HG03139 (cell line): ENCODE measurements around the gene LRP1B.
"Not testable (repeated sequence)": the region's sequence is repeated elsewhere in the genome, so short reads cannot be mapped to it uniquely, and the experiment has no call there.

Source experiments
- ATAC-seq: cut with Tn5 transposase; IDR thresholded peaks from one replicate; pipeline ENCODE4 v1.9.1; 2021; ENCODE audit not compliant: unreplicated experiment

Gene LRP1B

GRCh38 chr2:140509765-140510164 lies 1621.1 kb downstream of the LRP1B start:
- no peak for ATAC-seq

- ATAC-seq: no peak
These were observed 1622.1 kb downstream of the LRP1B start for GRCh38 chr2:140508756-140509155.

GRCh38 chr2:140506606-140507005 lies 1624.2 kb downstream of the LRP1B start:
- ATAC-seq: no peak

- ATAC-seq: no peak
These were observed 1626.2 kb downstream of the LRP1B start for GRCh38 chr2:140504601-140505000.

- ATAC-seq: no peak
These were observed 1627.7 kb downstream of the LRP1B start for GRCh38 chr2:140502951-140503630.

GRCh38 chr2:140498360-140498759 lies 1632.5 kb downstream of the LRP1B start:
- ATAC-seq: no peak

- ATAC-seq: no peak
These were observed 1634.1 kb downstream of the LRP1B start for GRCh38 chr2:140496714-140497113.

- no peak for ATAC-seq
These were observed 1638.9 kb downstream of the LRP1B start for GRCh38 chr2:140491876-140492275.

- ATAC-seq: no peak
These were observed 1641.6 kb downstream of the LRP1B start for GRCh38 chr2:140489193-140489592.

GRCh38 chr2:140481136-140481535 lies 1649.7 kb downstream of the LRP1B start:
- ATAC-seq: no peak

GRCh38 chr2:140473851-140474250 lies 1657.0 kb downstream of the LRP1B start:
- no peak for ATAC-seq

- ATAC-seq: no peak
These were observed 1658.1 kb downstream of the LRP1B start for GRCh38 chr2:140472676-140473075.

- ATAC-seq: no peak
These were observed 1665.5 kb downstream of the LRP1B start for GRCh38 chr2:140465301-140465700.

GRCh38 chr2:140462990-140463389 lies 1667.8 kb downstream of the LRP1B start:
- no peak for ATAC-seq

GRCh38 chr2:140457483-140457882 lies 1673.3 kb downstream of the LRP1B start:
- ATAC-seq: no peak

GRCh38 chr2:140455315-140455714 lies 1675.5 kb downstream of the LRP1B start:
- ATAC-seq: no peak

- no peak for ATAC-seq
These were observed 1676.1 kb downstream of the LRP1B start for GRCh38 chr2:140454717-140455116.

- ATAC-seq: no peak
These were observed 1679.5 kb downstream of the LRP1B start for GRCh38 chr2:140451324-140451723.

- ATAC-seq: no peak
These were observed 1688.5 kb downstream of the LRP1B start for GRCh38 chr2:140442319-140442718.

- ATAC-seq: no peak
These were observed 1690.0 kb downstream of the LRP1B start for GRCh38 chr2:140440815-140441214.

- no peak for ATAC-seq
These were observed 1693.9 kb downstream of the LRP1B start for GRCh38 chr2:140436936-140437335.

GRCh38 chr2:140427033-140427432 lies 1703.8 kb downstream of the LRP1B start:
- ATAC-seq: not testable (repeated sequence)

GRCh38 chr2:140424471-140424870 lies 1706.3 kb downstream of the LRP1B start:
- no peak for ATAC-seq
